Bronchial epithelial cell (primary cell): ENCODE results near the gene MAPK8IP1. TPM values are rescaled to one million over a fixed set of nuclear protein-coding genes. Genes with fewer than 3 reads are reported as not detected.
A peak's percentile ranks its signal among the peaks of the same experiment; 100 is the strongest.

Source experiments
- DNase-seq: peaks from one replicate; pipeline ENCODE4 v3.0.0-alpha.2; 2010; ENCODE audit warnings: low read depth
- FAIRE-seq: peaks from 2 replicates; lab custom pipeline; 2011; peaks lifted over from hg19 to GRCh38; lab: Jason Lieb, UNC
- H3K27me3 ChIP-seq: 2 replicates; pipeline ENCODE4 v1.5.1; 2011; ENCODE audit warnings: low read length; ENCODE audit not compliant: control insufficient read depth, insufficient read depth
- H3K36me3 ChIP-seq: 2 replicates; pipeline ENCODE4 v1.5.1; 2011; ENCODE audit warnings: low read length; ENCODE audit not compliant: control insufficient read depth, insufficient read depth
- H3K4me3 ChIP-seq: 2 replicates; pipeline ENCODE4 v1.5.1; 2011; ENCODE audit warnings: mild to moderate bottlenecking, low read depth, low read length, control low read depth
- total RNA-seq: library from RNA; depleted of rRNA; stranded (reverse); fragments of >200 nt; gene quantifications from 2 replicates; pipeline ENCODE4 v1.2.1, GENCODE V29; 2014
- TF ChIP-seq, protein P1 (sequence below): IDR thresholded peaks from 2 replicates; pipeline ENCODE4 v1.5.1; 2011; ENCODE audit warnings: mild to moderate bottlenecking, moderate library complexity, low read length, control low read depth, inconsistent platforms; ENCODE audit not compliant: insufficient read depth, severe bottlenecking

Gene MAPK8IP1
- total RNA-seq, 1 donor from 2014 or later, result 0.26 TPM

DNA sequence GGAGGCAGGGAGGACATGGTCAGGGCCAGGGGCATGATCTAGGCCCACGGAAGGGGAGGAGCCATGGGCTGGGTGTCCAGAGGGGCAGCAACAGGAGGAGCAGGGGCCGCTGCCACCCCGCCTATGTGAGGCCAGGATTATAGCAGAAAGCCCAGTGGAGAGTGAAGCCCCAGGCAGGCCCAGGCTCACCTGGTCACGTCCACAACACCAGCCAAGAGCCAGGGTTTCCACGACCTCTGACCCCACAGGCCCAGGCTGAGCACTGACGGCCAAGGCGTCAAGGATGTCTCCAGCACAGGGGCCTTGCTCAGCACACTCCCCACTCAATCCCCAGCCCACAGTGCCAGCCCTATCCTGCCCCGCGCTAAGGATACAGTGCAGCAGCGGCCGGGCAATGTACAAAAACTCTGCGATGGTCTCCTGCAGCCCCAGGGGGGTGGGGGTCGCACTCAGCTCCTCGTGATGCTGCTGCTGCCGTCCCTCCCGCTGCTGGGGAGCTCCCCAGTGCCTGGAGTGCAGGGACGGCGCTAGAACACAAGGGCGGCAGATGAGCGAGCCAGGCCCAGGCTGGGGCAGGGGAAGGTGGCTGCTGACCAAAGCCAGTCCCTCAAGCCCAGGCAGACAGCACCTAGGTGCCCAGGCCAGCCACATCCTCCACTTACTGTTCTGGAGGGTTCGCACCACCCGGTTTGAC, 28.6 kb downstream of the MAPK8IP1 start:
- H3K36me3 ChIP-seq, result peaks cover 37% of the 10 kb centered on the region
- TF ChIP-seq, protein P1, sequence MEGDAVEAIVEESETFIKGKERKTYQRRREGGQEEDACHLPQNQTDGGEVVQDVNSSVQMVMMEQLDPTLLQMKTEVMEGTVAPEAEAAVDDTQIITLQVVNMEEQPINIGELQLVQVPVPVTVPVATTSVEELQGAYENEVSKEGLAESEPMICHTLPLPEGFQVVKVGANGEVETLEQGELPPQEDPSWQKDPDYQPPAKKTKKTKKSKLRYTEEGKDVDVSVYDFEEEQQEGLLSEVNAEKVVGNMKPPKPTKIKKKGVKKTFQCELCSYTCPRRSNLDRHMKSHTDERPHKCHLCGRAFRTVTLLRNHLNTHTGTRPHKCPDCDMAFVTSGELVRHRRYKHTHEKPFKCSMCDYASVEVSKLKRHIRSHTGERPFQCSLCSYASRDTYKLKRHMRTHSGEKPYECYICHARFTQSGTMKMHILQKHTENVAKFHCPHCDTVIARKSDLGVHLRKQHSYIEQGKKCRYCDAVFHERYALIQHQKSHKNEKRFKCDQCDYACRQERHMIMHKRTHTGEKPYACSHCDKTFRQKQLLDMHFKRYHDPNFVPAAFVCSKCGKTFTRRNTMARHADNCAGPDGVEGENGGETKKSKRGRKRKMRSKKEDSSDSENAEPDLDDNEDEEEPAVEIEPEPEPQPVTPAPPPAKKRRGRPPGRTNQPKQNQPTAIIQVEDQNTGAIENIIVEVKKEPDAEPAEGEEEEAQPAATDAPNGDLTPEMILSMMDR, result no peak
- FAIRE-seq, result no peak
- no peak for DNase-seq
- no peak overlapping the region for H3K4me3 ChIP-seq
- no peaks in the 10 kb centered on the region for H3K27me3 ChIP-seq

DNA sequence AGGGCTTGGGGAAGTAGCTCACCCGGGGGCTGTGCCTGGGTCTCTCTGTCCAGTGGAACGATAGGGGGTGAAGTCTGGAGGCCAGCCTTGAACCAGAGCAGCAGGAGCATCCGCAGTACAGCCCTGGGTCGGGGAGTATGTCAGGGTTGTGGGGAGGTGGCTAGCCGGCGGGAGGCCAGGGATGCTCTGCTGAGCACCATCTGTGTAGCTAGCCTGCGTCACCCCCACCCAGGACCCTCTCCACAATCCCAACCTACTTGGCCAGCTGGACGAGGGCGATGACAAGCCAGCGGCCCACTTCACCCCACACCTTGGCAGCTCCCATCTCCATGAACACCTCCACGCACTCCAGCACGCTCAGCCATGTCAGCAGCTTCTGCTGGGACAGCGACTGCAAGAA, 30.0 kb downstream of the MAPK8IP1 start:
- TF ChIP-seq, protein P1, result no peak
- H3K27me3 ChIP-seq, result no peaks in the 10 kb centered on the region
- no peak for FAIRE-seq
- peaks cover 33% of the 10 kb centered on the region for H3K36me3 ChIP-seq
- H3K4me3 ChIP-seq, result no peak overlapping the region
- DNase-seq, result no peak

DNA sequence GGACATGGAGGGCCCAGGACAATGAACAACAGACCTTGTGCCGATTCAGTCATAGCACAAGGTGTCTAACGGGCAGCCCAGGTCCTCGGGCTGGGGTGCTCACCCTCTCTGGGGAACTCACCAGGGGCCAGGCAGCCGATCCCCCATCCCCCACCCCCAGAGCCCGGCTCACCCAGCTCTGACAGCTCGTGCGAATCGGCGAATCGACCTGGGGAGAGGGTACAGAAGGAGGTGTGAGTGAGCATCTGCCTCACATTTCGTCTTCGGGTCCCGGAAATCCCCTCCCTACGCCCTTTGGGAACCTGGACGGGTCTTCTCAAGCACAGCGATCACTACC, 31.8 kb downstream of the MAPK8IP1 start:
- Histone ChIP-seq H3K4me3 (peak overlapping the region; percentile 95), H3K27me3 (no peaks in the 10 kb centered on the region), H3K36me3 (peaks cover 24% of the 10 kb centered on the region)
- FAIRE-seq, result no peak
- DNase-seq, result no peak
- TF ChIP-seq, protein P1, result no peak

DNA sequence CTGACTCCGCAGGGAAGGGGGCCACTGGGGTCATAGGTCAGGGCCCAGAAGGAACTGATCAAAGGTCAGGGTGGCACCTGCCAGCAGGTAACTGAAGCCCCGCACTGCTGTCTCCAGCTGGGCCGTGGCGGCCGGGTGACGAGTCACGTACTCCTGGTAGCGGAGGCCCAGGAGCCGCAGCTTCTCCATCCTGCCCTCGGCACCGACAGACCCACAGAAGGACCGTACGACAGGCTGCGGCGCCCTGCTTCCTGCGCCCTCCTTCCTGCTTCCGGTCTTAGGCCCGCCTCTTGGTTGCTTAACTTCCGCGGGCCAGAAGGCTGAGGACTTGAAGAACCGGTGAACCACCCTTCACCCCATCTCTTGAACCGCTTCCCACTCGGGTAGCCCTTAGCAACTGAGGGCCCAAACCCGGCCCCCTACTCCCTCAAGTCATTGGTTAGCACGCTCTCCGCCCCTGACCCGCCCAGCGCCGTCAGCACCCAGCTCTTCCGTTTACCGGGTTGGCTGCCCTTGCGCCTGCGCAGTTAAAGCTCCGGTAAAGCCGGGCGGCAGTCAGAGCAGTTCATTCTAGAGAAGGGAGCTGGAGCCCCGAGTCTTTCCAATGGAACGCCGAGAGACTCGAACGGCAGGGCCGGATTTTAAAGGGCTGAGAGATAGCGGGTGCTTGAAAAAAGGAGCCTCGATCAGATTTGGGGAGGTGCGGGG, 32.3 kb downstream of the MAPK8IP1 start, which contains the start of gene PEX16:
Gene PEX16 (minus strand): TSS at position 255 of the 708 bp plus-strand sequence. CDS start 66 bp downstream, at position 189.
- FAIRE-seq, result no peak
- peak; percentile 98 for DNase-seq
- Histone ChIP-seq H3K4me3 (peak within 1 kb of the TSS; percentile 95), H3K27me3 (no peaks in the 10 kb centered on the region), H3K36me3 (peaks cover 24% of the 10 kb centered on the region)
- TF ChIP-seq, protein P1, result no peak

DNA sequence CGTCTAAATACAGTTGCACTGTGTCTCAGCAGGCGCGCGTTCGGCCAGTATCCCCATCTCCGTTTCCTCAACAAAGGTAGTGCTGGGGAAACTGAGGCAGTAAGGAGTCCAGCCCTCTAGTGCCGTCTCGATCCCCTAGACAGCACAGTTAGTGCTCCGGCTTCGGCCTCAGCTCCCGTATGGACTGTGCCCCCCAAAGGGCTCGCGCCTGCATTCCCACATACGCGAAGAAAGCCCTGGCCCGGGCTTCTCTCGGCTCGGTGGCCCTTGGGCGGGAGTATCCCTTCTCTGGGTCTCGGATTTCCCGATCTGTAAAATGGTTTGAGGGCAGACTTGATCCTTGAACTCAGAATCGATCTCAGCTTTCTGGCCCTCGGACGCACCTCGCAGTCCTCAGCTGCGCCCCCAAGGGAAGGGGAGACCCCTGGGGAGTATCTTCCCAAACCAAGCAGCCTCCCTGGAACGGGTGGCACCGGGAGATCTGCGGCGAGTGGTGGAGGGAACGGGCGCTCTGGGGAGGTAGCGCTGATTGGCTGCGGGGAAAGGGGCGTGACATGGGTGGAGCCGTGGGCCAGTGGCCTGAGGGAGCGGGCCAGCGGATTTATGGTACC, 33.0 kb downstream of the MAPK8IP1 start:
- DNase-seq, result peak; percentile 60

More for the DNA sequence above, 33.0 kb downstream of the MAPK8IP1 start:
- H3K4me3 ChIP-seq, result peak overlapping the region; percentile 95
- FAIRE-seq, result no peak
- H3K36me3 ChIP-seq, result peaks cover 21% of the 10 kb centered on the region
- no peaks in the 10 kb centered on the region for H3K27me3 ChIP-seq
- TF ChIP-seq, protein P1, result no peak
